Mucosa of descending colon (tissue), 3 donors: ENCODE measurements around the gene FNDC3B. TPM values are rescaled to one million over a fixed set of nuclear protein-coding genes. Genes with fewer than 3 reads are reported as not detected.

Experiments used
- ATAC-seq: fragments of 200-7000 bp; cut with Tn5 transposase; one replicate; pipeline ENCODE4 v1.9.1; 2020; ENCODE audit warnings: mild to moderate bottlenecking, moderate library complexity
- DNase-seq, 3 donors: peaks; one replicate each; pipeline ENCODE4 v3.0.0-alpha.2; 2020
- H3K36me3 ChIP-seq: fragments of 200-600 bp; one replicate; pipeline ENCODE4 v1.8.0; 2021; ENCODE audit warnings: low read depth, mild to moderate bottlenecking
- H3K4me1 ChIP-seq: fragments of 200-600 bp; one replicate; pipeline ENCODE4 v1.8.0; 2021; ENCODE audit warnings: low read depth, mild to moderate bottlenecking
- H3K4me3 ChIP-seq: fragments of 200-600 bp; one replicate; pipeline ENCODE4 v1.8.0; 2021; ENCODE audit warnings: mild to moderate bottlenecking
- H3K9me3 ChIP-seq: fragments of 200-600 bp; one replicate; pipeline ENCODE4 v1.8.0; 2021; ENCODE audit warnings: mild to moderate bottlenecking
- CTCF ChIP-seq: fragments of 200-600 bp; IDR thresholded peaks from one replicate; pipeline ENCODE4 v1.8.0; 2022; ENCODE audit warnings: antibody characterized with exemption, mild to moderate bottlenecking
- intact Hi-C, 2 donors: fragments of 100-400 bp; cut with DNase I in 1 of 2; cut with micrococcal nuclease in 1 of 2; formaldehyde crosslinking; loops; one replicate each; pipeline versions ENCODE4 v1.11.0 to v1.11.1; 2022; cut with DNase I, micrococcal nuclease
- total RNA-seq, 3 donors: library from RNA; stranded (reverse); fragmentation: NEBNext Ultra II Directional in 2 of 3; extraction: Animal tissue kit (Norgen Biotek cat#: 25700) in 2 of 3; gene quantifications; one replicate each; pipeline versions ENCODE4 v1.2.1 to v1.2.4, GENCODE V29; 2021 to 2023
- donor health status: DM: no; HTN: no; CAD: no; lungs with moderate emphysema.
- donor health status: DM: no; HTN: no; CAD: no.
- donor health status: DM: no; HTN: yes; CAD: no.

FNDC3B gene
- total RNA-seq, 3 donors from 2014 or later, result 107 to 132 (median 126) TPM

DNA sequence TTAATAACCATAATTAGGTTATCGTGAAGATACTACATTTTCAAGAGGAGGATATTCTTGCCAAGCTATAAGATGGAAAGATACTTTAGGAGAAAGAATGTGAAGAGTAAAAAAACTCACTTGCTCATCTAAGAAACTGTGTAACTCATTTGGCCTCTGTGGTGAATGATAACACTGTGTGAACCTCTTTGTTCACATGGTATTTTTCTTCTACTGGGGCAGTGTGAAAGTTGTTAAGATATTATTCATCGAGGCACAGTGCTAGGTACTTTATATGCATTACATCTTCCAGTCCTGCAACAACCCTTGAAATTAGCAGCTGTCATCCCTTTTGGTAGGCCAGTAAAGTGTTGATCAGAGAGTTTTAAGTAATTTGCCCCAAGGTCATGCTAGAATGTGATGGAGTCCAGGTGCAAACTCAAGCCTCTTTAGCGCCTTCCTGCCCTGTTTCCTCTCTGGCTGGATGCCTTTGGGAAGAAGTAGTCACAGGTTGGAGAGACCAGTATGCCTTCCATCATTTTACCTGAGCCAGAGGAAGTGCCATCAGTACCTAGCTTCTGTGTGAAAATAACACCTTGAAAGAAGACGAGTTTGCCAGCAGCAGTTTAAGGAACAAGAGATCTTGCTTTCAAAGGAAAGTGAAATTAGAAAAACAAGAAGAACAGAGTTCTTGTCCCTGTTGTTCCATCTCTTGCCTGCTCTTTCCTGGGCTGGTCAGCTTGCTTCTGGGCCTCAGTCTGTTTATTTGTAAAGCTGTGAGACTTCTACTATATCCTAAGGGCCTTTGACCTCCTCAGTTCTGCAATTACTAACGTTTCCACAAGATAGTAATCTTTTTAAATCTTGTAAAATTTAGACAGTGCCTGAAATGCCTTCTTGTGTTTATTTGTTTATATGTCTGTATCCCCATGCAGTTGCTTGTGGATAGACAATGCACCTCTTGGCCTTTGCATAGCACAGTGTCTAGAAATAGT is 179.3 kb downstream of the FNDC3B start:
- TF ChIP-seq CTCF, result no peak
- DNase-seq (no peak), ATAC-seq (peak; percentile 34)
- H3K4me3 ChIP-seq, result no peak overlapping the region
- H3K4me1 ChIP-seq, result peaks cover 22% of the 10 kb centered on the region
- intact Hi-C loops, result no loop called here
- no peaks in the 10 kb centered on the region for H3K9me3 ChIP-seq
- no peaks in the 10 kb centered on the region for H3K36me3 ChIP-seq

- ATAC-seq, result no peak
- no peak for TF ChIP-seq CTCF
- no peak for DNase-seq
- H3K36me3 ChIP-seq, result no peaks in the 10 kb centered on the region
- no peak overlapping the region for H3K4me3 ChIP-seq
- intact Hi-C loops, result no loop called here
- no peaks in the 10 kb centered on the region for H3K9me3 ChIP-seq
- H3K4me1 ChIP-seq, result peaks cover 15% of the 10 kb centered on the region
Measured at GRCh38 chr3:172219750-172220149, 180.4 kb downstream of the FNDC3B start.

DNA sequence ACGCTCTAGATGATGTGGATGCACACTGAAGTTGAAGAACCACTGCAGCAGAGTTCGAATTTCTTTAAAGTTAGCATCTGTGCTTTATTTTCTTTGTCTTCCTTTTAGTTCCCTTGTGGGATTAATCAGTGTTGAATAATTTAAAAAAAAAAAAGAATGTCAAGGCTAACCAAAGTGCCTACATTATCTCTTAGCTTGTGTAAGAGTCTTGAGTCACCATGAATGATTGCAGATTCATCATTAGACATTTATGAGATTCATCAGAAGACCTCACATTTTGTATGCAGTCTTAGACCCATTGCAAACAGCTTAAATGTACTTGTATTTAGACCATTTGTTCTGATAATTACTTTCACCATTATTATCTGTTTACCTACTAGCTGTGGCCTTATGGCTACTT is 182.2 kb downstream of the FNDC3B start:
- no peaks in the 10 kb centered on the region for H3K36me3 ChIP-seq
- H3K4me1 ChIP-seq, result peaks cover 19% of the 10 kb centered on the region
- intact Hi-C loops, result no loop called here
- no peak for TF ChIP-seq CTCF
- DNase-seq (no peak), ATAC-seq (no peak)
- H3K4me3 ChIP-seq, result no peak overlapping the region
- H3K9me3 ChIP-seq, result no peaks in the 10 kb centered on the region

DNA sequence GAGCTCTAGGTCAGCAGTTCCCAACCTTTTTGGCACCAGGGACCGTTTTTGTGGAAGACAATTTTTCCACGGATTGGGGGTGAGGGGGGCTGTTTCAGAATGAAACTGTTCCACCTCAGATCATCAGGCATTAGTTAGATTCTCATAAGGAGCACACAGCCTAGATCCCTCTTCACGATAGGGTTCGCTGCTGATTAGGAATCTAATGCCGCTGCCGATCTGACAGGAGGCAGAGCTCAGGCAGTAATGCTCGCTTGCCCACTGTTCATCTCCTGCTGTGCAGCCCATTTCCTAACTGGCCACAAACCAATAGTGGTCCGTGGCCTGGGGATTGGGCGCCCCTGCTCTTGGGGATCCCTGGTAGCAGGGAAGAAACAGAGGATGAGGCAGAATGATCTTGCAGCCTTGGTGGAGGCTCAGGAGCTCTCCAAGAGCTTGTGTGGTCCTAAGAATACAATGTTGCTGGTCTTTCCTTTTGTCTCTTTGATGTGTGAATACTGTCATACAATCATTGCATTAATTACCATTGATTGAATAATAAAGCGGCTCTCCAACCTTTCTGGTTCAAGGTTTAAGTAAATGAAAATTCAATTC is 183.2 kb downstream of the FNDC3B start:
- no peaks in the 10 kb centered on the region for H3K36me3 ChIP-seq
- no peaks in the 10 kb centered on the region for H3K9me3 ChIP-seq
- DNase-seq, result no peak
- peaks cover 19% of the 10 kb centered on the region for H3K4me1 ChIP-seq
- no peak overlapping the region for H3K4me3 ChIP-seq
- intact Hi-C loops, result no loop called here
- no peak for TF ChIP-seq CTCF
- no peak for ATAC-seq

- TF ChIP-seq CTCF, result no peak
- H3K4me1 ChIP-seq, result peaks cover 11% of the 10 kb centered on the region
- DNase-seq, result no peak
- H3K36me3 ChIP-seq, result no peaks in the 10 kb centered on the region
- ATAC-seq, result no peak
- no peaks in the 10 kb centered on the region for H3K9me3 ChIP-seq
- intact Hi-C loops, result no loop called here
- no peak overlapping the region for H3K4me3 ChIP-seq
Measured at GRCh38 chr3:172223870-172224269, 184.5 kb downstream of the FNDC3B start.
